ENCODE data around the gene OR8S1. TPM values are rescaled to one million over a fixed set of nuclear protein-coding genes. Genes with fewer than 3 reads are reported as not detected.

The OR8S1 gene
- total and polyA plus RNA-seq, 10 of the 15 experiments (the other 5 are each of a cell fraction or from before 2014, with no cell fraction given), result not detected

- ChIA-PET CTCF (no interaction called here), RAD21 (ENCODE audit: unreplicated experiment) (no interaction called here), SMC1A (ENCODE audit: uncharacterized antibody, unreplicated experiment) (interaction anchor here (0.6 kb wide), 1 partner anchor 34 kb away, joined by 3 read pairs; no protein-coding TSS in a partner anchor), POLR2A (interaction anchor here (0.6 kb wide), 1 partner anchor 612 kb away, joined by 4 read pairs; no protein-coding TSS in a partner anchor)
- 81% methylated on average over 2 of the region's 2 CpGs for WGBS (ENCODE audit: insufficient coverage, insufficient replicate concordance, low lambda C conversion rate, missing lambda C conversion rate)
- H3K79me2 ChIP-seq (ENCODE audit: control insufficient read depth, insufficient read depth, low read length), result no peaks in the 10 kb centered on the region
- intact Hi-C loops (cut with micrococcal nuclease; ENCODE audit: unreplicated experiment) (no loop called here), in situ Hi-C loops (cut with MboI) (no loop called here)
- H2AFZ ChIP-seq (ENCODE audit: control insufficient read depth, low read depth, low read length), result no peak within 1 kb of the TSS
- ATAC-seq (no peak), DNase-seq (ENCODE audit: low read depth, low spot score) (no peak), FAIRE-seq (no peak)
- no peaks in the 10 kb centered on the region for H3K36me3 ChIP-seq (ENCODE audit: control insufficient read depth in 2 of 2, insufficient read depth in 2 of 2, low read length in 1 of 2)
- H3K9me3 ChIP-seq (replicated peaks; ENCODE audit: control insufficient read depth, insufficient read depth, low read length), result no peaks in the 10 kb centered on the region
- H3K4me3 ChIP-seq, result no peak within 1 kb of the TSS
- H3K4me1 ChIP-seq (ENCODE audit: control insufficient read depth, insufficient read depth, low read length), result 0 out of 2 replicates have a peak, but pooled peaks cover 3% of the 10 kb centered on the region
- no peak within 1 kb of the TSS for H3K9ac ChIP-seq (ENCODE audit: control insufficient read depth, insufficient read depth, low read length)
- no peaks in the 10 kb centered on the region for H4K20me1 ChIP-seq (ENCODE audit: control insufficient read depth, insufficient read depth)
- TF ChIP-seq KAT2A (conservative IDR thresholded peaks at IDR 0.05; ENCODE audit: control insufficient read depth, low read depth, low read length) (no peak), RCOR1 (conservative IDR thresholded peaks at IDR 0.05; ENCODE audit: low read depth, low read length) (no peak), YY1 (IDR thresholded peaks at IDR 0.05; ENCODE audit: low read depth, low read length) (no peak)
- TF ChIP-seq, protein P1, sequence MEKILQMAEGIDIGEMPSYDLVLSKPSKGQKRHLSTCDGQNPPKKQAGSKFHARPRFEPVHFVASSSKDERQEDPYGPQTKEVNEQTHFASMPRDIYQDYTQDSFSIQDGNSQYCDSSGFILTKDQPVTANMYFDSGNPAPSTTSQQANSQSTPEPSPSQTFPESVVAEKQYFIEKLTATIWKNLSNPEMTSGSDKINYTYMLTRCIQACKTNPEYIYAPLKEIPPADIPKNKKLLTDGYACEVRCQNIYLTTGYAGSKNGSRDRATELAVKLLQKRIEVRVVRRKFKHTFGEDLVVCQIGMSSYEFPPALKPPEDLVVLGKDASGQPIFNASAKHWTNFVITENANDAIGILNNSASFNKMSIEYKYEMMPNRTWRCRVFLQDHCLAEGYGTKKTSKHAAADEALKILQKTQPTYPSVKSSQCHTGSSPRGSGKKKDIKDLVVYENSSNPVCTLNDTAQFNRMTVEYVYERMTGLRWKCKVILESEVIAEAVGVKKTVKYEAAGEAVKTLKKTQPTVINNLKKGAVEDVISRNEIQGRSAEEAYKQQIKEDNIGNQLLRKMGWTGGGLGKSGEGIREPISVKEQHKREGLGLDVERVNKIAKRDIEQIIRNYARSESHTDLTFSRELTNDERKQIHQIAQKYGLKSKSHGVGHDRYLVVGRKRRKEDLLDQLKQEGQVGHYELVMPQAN (conservative IDR thresholded peaks at IDR 0.05), result no peak
- TF ChIP-seq, protein P2, sequence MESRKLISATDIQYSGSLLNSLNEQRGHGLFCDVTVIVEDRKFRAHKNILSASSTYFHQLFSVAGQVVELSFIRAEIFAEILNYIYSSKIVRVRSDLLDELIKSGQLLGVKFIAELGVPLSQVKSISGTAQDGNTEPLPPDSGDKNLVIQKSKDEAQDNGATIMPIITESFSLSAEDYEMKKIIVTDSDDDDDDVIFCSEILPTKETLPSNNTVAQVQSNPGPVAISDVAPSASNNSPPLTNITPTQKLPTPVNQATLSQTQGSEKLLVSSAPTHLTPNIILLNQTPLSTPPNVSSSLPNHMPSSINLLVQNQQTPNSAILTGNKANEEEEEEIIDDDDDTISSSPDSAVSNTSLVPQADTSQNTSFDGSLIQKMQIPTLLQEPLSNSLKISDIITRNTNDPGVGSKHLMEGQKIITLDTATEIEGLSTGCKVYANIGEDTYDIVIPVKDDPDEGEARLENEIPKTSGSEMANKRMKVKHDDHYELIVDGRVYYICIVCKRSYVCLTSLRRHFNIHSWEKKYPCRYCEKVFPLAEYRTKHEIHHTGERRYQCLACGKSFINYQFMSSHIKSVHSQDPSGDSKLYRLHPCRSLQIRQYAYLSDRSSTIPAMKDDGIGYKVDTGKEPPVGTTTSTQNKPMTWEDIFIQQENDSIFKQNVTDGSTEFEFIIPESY (IDR thresholded peaks at IDR 0.05), result no peak
- TF ChIP-seq, protein P3, sequence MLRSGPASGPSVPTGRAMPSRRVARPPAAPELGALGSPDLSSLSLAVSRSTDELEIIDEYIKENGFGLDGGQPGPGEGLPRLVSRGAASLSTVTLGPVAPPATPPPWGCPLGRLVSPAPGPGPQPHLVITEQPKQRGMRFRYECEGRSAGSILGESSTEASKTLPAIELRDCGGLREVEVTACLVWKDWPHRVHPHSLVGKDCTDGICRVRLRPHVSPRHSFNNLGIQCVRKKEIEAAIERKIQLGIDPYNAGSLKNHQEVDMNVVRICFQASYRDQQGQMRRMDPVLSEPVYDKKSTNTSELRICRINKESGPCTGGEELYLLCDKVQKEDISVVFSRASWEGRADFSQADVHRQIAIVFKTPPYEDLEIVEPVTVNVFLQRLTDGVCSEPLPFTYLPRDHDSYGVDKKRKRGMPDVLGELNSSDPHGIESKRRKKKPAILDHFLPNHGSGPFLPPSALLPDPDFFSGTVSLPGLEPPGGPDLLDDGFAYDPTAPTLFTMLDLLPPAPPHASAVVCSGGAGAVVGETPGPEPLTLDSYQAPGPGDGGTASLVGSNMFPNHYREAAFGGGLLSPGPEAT (IDR thresholded peaks at IDR 0.05; ENCODE audit: low read depth), result no peak
- H3K4me2 ChIP-seq (ENCODE audit: control insufficient read depth, insufficient read depth), result no peak within 1 kb of the TSS
- no TSS peak for BruUV-seq (replicated peaks)
- no peaks in the 10 kb centered on the region for H3K27me3 ChIP-seq (replicated peaks in 1 of 2; ENCODE audit: control insufficient read depth in 2 of 2, insufficient read depth in 2 of 2, low read length in 1 of 2)
- H3K27ac ChIP-seq (ENCODE audit: control insufficient read depth, insufficient read depth), result no peak within 1 kb of the TSS
Observed at GRCh38 chr12:48482198-48482597, 43.2 kb upstream of the OR8S1 start, which contains the start of gene C12orf54. Gene C12orf54 (plus strand): TSS chr12:48482498. CDS start chr12:48483297, 799 bp downstream.
